DMS53 treated with DMSO at 0.1 percent for 48 hours (cell line): ENCODE data around the gene MTPN.

Experiments used
- DNase-seq: peaks from one replicate; lab custom pipeline; 2025; ENCODE audit not compliant: unreplicated experiment; lab: John Stamatoyannopoulos, UW

Gene MTPN

DNA sequence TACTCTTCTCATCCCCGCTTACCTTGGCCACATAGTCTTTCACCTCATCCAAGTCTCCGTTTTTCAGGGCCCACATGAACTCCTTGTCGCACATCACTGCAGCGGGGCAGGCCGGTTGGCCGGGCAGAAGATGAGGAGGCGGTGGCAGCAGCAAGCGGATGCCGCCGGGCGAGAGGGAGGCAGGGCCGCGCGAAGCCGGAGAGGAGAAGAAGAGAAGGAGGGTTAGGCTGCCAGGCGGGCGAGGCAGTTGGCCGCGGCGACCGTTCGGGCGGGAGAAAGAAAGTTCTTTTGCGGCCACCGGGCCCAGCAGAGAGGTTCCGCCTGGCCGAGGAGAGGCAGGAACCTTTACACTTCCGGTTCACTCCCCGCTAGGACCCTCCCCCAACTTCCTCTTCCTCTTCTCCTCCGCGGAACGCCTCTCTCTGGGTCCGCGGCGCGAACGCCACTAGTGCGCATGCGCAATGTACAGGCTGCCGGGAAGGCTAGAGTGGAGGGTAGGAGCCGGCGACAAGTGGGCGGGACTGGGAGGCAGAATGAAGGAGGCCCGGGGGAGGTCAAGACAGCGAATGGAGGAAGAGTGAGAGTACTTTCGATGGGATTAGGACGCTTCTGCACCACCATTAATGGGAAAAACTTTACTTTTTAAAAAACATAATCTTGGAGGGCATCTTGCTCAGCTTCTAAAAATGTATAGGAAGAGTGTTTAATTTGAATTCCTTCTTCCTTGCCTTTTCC, at the start of gene MTPN:
Gene MTPN (minus strand): TSS at position 353 of the 735 bp plus-strand sequence. CDS start 259 bp downstream, at position 94.
- peak; percentile 98 for DNase-seq

DNA sequence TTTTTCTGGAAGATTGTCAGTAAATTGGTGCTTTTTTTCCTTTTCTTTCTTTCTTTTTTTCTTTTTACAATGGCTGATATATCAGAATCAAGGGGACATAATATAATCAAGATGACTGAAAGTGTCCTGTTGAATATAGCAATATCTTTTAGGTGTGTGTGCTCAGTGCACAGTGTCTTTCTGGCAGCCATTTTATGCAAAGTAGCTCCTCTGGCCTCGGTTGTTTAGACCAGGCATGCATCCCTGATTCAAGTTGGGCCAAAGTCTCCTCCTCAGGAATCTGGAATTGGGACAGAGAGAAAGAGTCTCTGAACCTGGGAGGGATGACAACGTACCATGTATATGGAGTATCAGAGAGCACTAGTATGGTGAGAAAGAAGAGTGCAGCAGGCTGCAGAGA, 49.0 kb upstream of the MTPN start:
- no peak for DNase-seq

GRCh38 chr7:136023134-136023869, 46.1 kb upstream of the MTPN start:
- DNase-seq = peak; percentile 81

DNA sequence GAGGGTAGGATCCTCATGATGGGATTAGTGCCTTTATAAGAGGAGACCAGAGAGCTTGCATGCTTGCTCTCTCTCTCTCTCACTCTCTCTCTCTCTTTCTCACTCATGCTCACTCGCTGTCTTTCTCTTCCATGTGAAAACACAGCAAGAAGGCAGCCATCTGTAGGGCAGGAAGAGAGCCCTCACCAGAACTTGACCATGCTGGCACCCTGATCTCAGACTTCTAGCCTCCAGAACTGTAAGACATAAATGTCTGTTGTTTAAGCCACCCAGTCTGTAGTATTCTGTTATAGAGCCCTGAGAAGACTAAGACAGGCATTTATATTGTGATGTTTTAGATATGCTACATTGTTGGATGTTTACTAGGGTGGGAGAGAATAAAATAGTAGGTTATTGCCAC, 43.4 kb upstream of the MTPN start:
- no peak for DNase-seq

DNA sequence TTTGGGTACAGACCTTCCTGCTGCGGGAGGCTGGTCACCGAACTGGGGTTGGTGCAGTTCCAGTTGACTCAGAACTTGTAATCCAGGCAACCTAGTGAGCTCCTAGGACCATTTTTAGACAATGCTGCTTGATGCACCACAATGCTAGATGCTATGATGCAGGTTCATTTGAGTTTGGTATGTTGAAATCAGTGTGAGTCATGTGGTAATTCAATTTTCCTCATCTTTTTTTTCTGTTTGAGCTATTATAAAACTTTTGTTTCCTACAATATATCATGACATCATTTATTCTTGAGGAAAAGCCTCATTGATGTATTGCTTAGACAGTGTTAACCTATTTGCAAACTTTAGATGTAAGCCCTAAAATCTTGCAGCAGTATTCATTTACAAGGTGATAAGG, 40.9 kb upstream of the MTPN start:
- no peak for DNase-seq

DNA sequence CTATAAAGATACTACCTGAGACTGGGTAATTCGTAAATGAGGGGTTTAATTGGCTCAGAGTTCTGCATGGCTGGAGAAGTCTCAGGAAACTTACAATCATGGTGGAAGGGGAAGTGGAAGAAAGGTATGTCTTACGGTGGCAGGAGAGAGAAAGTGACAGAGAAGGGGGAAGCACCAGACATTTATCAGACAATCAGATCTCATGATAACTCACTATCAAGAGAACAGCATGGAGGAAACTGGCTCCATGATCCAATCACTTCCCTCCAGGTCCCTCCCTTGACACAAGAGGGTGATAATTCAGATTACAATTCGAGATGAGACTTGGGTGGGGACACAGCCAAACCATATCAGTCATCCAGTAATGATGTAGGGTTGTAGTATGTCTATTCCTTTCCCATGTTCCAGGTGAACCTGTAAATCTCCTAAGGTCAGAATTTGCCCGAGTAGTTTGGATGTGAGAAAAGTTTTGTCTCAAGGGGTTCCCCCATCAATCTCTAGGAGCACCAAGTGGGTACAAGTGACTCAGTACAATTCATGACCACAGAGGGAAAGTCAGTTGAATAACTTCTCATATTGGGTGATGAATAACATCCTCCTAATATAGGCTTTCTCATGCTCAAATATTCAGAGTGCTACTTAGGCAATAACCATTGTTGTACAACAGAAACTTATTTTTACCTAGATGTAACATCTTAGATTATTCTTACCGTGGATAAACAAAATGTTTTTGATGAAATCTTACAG, 39.7 kb upstream of the MTPN start:
- DNase-seq = no peak

- no peak for DNase-seq
These were observed 38.5 kb upstream of the MTPN start for GRCh38 chr7:136015638-136016037.

DNA sequence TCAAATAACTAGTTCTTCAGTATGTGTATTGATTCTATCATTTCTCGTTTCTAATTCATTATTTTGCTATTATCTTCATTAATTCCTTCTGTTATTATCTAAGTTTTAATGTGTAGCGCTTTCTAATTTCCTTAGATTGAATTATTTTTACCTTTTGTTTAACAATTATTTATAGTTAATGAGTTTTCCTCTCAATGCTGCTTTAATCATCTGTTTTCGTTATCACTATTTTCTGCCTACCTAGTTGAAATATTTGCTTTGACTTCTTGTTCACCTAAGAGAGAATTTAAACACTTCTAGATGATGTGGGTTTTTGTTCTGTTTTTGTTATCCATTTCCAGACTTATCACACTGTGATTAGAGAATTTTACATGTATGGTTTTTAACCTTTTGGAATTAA, 37.5 kb upstream of the MTPN start:
- no peak for DNase-seq

DNA sequence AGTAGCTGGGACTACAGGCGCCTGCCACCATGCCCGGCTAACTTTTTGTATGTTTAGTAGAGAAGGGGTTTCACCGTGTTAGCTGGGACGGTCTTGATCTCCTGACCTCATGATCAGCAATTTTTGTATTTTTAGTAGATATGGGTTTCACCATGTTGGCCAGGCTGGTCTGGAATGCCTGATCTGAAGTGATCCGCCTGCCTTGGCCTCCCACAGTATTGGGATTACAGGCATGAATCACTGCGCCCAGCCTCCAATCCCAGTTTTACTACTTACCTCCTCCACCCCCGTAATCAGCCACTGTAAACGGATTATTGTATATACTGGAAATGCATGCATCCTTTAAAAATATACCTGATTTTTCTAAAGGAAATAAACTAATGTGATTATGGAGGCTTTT, 35.1 kb upstream of the MTPN start:
- DNase-seq = no peak

- peak; percentile 62 for DNase-seq
These were observed 32.4 kb upstream of the MTPN start for GRCh38 chr7:136009488-136010079.

DNA sequence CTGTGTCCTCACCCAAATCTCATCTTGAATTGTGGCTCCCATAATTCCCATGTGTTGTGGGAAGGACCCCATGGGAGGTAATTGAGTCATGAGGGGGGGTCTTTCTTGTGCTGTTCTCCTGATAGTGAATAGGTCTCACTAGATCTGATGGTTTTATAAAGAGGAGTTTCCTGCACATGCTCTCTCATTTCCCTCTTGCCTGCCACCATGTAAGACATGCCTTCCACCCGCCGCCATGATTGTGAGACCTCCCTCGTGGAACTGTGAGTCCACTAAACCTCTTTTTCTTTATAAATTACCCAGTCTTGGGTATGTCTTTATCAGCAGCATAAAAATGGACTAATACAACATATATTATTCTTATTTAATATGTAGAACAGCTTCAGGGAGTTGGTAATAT, 29.0 kb upstream of the MTPN start:
- DNase-seq = no peak

DNA sequence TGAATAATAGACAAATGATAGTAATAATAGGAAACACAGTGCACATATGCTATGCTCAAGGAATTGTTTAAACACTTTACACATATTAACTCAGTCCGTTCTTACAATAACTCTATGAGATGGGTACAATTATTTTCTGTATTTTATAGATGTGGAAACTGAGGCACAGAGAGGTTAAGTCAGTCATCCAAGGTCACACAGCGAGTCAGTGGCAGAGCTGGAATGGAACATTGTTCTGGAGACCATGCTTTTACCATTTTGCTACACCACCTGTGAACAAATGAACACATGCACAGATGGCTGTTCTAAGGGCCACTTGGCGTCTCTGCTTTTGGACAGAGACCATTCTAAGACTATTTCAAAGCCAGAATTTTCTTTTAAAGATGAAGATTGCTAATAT, 26.9 kb upstream of the MTPN start:
- DNase-seq = no peak

DNA sequence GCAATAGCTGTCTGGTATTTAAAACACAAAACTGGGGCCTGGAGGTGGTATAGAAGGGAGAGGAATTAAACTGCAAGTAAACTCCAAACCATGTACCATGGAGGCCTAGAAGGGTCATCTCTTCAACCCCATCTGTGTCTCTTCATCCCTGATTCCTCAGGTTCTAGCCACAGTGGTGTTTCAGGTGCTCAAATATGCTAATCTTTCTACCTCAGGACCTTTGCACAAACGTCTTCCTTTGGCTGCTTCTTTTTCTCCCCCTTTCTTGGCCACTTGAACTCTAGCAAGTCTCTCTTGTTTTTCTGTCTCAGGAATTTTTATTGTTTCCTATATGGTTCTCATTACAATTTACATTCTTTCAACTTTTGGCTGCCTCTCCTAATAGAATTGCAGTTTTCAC, 25.6 kb upstream of the MTPN start:
- DNase-seq = no peak

DNA sequence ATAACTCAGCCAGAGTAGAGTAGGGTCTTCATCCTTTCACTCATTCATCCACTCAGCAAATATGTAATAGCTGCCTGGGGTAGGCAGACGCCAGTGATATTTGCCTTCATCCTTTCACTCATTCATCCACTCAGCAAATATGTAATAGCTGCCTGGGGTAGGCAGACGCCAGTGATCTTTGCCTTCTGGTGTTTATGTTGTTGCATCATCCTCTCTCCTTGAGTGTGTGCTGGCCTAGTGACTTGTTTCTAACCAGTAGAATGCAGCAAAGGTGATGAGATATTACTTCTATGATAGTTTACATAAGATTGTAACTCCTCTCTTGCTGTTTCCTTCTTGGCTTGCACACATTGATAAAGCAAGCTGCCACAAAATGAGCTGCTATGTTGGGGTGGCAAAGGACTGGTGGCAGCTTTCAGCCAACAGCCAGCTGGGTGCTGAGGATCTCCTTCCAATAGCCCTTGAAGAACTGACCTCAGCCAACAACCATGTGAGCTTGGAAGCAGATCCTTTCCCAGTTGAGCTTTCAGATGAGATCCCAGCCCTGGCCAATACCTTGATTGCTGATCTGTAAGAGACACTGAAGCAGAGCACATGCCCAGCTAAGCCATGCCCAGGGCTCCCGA, 23.2 kb upstream of the MTPN start:
- peak; percentile 17 for DNase-seq

GRCh38 chr7:135998081-135998480, 20.9 kb upstream of the MTPN start:
- DNase-seq = no peak

GRCh38 chr7:135995748-135996147, 18.6 kb upstream of the MTPN start:
- no peak for DNase-seq

DNA sequence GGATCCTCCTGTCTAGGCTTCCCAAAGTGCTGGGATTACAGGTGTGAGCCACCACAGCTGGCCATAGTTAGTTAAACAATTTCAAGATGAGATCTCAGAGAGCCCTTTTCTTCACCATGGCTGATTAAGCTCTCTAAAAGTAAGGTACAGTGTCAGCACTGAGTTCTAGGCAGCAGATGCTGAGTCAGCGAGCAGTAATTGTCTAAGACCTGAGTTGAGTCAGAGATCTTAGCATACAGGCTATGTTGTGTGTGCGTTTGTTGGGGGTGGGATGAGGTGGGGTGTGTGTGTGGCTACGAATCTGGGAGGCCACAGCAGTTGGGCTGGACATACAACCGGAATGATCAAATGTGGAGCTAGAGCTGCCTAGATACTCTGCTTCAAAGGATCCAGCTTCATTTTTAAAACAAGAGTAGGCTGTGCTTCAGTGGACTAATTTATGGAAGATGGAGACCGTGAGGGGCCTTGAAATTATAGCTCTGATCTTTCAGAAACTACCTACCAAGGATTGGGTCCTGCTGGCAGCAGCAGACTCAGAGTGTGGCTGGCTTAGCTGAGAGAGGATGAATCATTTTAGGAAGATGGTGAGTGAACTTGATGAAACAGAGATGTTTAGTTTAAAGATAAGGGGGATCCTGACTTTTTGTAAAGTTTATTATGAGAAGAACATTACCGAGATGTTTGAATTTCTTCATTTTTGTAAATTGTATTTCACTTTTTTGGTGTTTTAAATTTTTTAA, 17.5 kb upstream of the MTPN start:
- DNase-seq = no peak

- DNase-seq = no peak
These were observed 16.8 kb upstream of the MTPN start for GRCh38 chr7:135993950-135994349.

GRCh38 chr7:135991906-135992305, 14.7 kb upstream of the MTPN start:
- no peak for DNase-seq

- no peak for DNase-seq
These were observed 14.2 kb upstream of the MTPN start for GRCh38 chr7:135991322-135991721.
